ENCODE measurements around the gene CD247. TPM values are rescaled to one million over a fixed set of nuclear protein-coding genes. Genes with fewer than 3 reads are reported as not detected.

CD247 gene
- total and polyA plus RNA-seq, 10 of the 15 experiments (the other 5 are each of a cell fraction or from before 2014, with no cell fraction given) = 0.10 to 0.77 (median 0.30) TPM

- TF ChIP-seq CEBPZ (IDR thresholded peaks at IDR 0.05; ENCODE audit: low read depth, low read length) (no peak), ZSCAN29 (IDR thresholded peaks at IDR 0.05) (no peak), YY1 (IDR thresholded peaks at IDR 0.05; ENCODE audit: low read depth, low read length) (no peak)
These were observed 10.6 kb downstream of the CD247 start (continued) for GRCh38 chr1:167507719-167508118.

GRCh38 chr1:167504467-167504827 lies 13.9 kb downstream of the CD247 start:
- no TSS peak for BruUV-seq (replicated peaks)
- H3K4me2 ChIP-seq (ENCODE audit: control insufficient read depth, insufficient read depth) = no peak overlapping the region
- WGBS (ENCODE audit: insufficient coverage, insufficient replicate concordance, low lambda C conversion rate, missing lambda C conversion rate) = 91% methylated on average over 3 of the region's 3 CpGs
- no peaks in the 10 kb centered on the region for H3K9me3 ChIP-seq (replicated peaks; ENCODE audit: control insufficient read depth, insufficient read depth, low read length)
- no peaks in the 10 kb centered on the region for H4K20me1 ChIP-seq (ENCODE audit: control insufficient read depth, insufficient read depth)
- intact Hi-C loops (cut with micrococcal nuclease; ENCODE audit: unreplicated experiment) = no loop called here
- H3K27me3 ChIP-seq (replicated peaks in 1 of 2; ENCODE audit: control insufficient read depth in 2 of 2, insufficient read depth in 2 of 2, low read length in 1 of 2) = no peaks in the 10 kb centered on the region
- ChIA-PET POLR2A (no interaction called here), SMC1A (ENCODE audit: uncharacterized antibody, unreplicated experiment) (no interaction called here), RAD21 (ENCODE audit: unreplicated experiment) (no interaction called here), CTCF (interaction anchor here (1.5 to 1.7 kb wide), 2 partner anchors 29 to 36 kb away, joined by 5 to 8 read pairs; no protein-coding TSS in a partner anchor)
- DNase-seq (ENCODE audit: low read depth, low spot score) (no peak), ATAC-seq (no peak), FAIRE-seq (no peak)
- H3K79me2 ChIP-seq (ENCODE audit: control insufficient read depth, insufficient read depth, low read length) = no peaks in the 10 kb centered on the region
- in situ Hi-C loops (cut with MboI) = no loop called here
- H3K27ac ChIP-seq (ENCODE audit: control insufficient read depth, insufficient read depth) = no peak overlapping the region
- peaks cover 25% of the 10 kb centered on the region for H3K4me1 ChIP-seq (ENCODE audit: control insufficient read depth, insufficient read depth, low read length)
- H3K4me3 ChIP-seq = no peak overlapping the region
- no peak overlapping the region for H2AFZ ChIP-seq (ENCODE audit: control insufficient read depth, low read depth, low read length)
- no peak overlapping the region for H3K9ac ChIP-seq (ENCODE audit: control insufficient read depth, insufficient read depth, low read length)
- H3K36me3 ChIP-seq (ENCODE audit: control insufficient read depth in 2 of 2, insufficient read depth in 2 of 2, low read length in 1 of 2) = no peaks in the 10 kb centered on the region
- TF ChIP-seq DPF2 (IDR thresholded peaks at IDR 0.05) (no peak), NRF1 (conservative IDR thresholded peaks at IDR 0.05; ENCODE audit: low read depth, low read length) (no peak), ZZZ3 (IDR thresholded peaks at IDR 0.05; ENCODE audit: control insufficient read depth, insufficient read length, low read depth) (no peak), CBX5 (IDR thresholded peaks at IDR 0.05; ENCODE audit: low read depth) (no peak), CUX1 (IDR thresholded peaks at IDR 0.05; ENCODE audit: insufficient replicate concordance, low read depth, low read length) (no peak), ZNF622 (IDR thresholded peaks at IDR 0.05) (no peak), BCLAF1 (IDR thresholded peaks at IDR 0.05) (no peak), SIN3A (IDR thresholded peaks at IDR 0.05; ENCODE audit: low read depth, low read length) (no peak)
